UCSD-AML1 (cell line): ENCODE data around the gene CD5L.

Experiments used
- DNase-seq: peaks from one replicate; lab custom pipeline; 2025; ENCODE audit not compliant: unreplicated experiment; lab: John Stamatoyannopoulos, UW

CD5L gene

GRCh38 chr1:157841708-157842107, at the start of gene CD5L:
Gene CD5L (minus strand): TSS chr1:157841808. CDS start chr1:157841701, 107 bp downstream.
- no peak for DNase-seq

DNA sequence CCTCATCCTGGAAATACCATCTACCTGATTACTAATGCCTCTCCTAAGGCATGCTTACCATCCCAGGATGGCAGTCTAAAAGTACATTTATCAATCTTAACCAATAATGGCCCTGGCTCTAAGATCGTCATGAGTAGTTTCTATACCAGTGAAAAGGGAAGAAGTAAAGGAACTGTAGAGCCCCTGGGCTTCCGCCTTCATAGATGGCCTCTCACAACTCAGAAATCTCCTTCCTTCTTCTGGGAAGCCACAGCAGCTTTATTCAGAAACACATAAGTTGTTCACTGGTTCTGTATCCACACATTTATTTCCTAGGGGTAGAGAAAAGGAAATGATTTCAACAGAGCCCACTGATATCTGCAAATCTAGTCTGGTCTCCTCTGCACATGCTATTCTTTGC, 41.0 kb upstream of the CD5L start:
- DNase-seq = no peak

DNA sequence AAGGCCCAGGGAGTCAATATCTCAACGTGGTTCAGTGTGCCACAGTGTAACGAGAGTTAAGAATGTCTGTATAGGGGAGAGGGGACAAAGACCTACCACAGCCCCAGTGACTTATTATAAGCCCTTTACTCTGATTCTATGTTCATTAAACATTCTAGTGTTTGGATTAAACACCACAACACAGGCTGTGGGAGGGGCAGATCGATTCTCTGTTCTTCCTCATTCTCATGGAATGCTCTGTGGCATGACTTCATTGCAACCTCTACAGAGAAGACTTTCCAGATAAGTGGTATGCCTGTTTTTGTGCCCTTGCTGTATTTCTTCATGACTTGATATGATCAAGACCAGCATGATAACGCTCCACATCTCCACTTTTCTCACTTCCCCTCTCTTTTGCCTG, 39.0 kb upstream of the CD5L start:
- no peak for DNase-seq

DNA sequence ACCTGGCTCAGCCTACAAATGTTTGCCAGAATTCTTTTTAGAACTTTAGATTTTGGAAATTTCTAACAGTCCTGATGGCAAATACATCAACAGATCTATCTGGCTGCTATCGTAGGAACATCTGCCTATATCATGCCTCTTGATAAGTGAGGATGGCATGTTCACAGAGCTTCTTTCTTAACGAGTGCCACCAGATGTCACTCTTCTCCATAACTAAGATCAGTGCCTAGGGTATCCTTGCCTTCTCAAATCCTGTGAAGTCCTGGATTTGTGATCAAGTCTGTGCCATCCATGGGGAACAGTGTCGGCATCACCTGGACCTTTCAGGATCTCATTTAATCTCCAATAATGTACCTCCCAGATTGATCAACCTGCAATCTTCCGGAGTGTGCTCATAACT, 36.5 kb upstream of the CD5L start:
- DNase-seq = no peak

- DNase-seq = no peak
These were observed 28.9 kb upstream of the CD5L start for GRCh38 chr1:157870490-157870889.

- no peak for DNase-seq
These were observed 27.0 kb upstream of the CD5L start for GRCh38 chr1:157868654-157869053.

DNA sequence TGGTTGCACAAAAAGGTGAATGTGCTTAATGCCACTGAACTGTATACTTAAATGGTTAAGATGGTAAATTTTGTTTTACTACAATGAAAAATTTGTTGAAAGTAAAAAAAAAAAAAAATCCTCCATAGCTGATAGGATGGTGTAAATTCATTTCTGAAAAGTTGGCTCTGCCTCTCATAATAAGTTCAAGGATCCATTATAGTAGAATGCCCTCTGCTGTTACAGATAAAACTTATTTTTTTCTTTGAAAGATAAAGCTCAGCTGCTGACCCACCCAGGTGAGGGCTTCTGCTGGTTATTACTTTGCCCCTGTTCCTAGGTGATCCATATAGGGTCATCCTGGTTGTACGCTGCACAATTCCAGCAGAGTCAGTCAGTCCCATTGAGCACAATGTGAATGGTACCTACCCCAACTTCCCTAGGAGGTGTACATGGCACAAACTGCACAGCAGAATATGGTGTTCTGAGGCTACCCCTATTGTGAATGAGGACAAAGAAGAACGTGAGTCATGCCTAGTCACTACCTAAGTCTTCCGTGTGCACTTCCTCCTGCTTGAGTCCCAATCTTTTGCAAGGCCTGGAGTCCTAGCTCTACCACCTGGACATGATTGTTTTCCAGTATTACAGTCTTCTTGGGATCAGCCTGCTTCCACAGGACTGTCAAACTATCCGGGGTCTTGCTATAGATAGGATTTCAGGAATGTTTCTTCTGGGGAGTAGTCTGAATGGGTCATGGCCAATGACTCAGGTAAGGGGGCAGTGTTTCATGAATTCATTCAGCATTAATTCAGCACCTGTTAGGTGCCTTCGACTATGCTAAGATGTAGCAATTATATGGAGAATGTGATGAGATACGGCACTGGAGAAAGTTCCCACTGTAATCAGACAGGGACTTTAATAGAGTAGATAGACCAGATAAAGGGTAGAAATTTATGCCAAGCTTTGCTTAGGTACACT, 20.8 kb upstream of the CD5L start:
- DNase-seq = no peak

- no peak for DNase-seq
These were observed 14.9 kb upstream of the CD5L start for GRCh38 chr1:157856538-157856937.

DNA sequence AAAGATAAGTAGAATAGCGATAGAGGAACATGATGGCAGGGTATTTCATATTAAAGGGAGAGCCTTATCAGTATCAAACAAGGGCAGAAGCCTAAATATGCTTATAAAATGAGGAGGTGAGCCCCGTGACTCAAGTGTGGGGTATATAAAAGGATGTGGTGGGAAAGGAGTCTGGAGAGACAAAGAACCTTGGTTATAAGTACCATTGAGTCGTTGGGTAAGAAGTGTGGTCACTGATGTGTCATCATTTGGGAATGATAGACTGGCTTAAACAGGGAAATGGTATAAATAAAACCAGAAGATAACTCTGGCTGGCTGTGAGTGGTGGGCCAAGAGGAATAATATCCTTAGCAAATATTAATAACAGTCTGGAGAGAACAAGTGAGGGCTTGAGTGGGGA, 10.9 kb upstream of the CD5L start:
- no peak for DNase-seq

GRCh38 chr1:157849229-157849875, 7.7 kb upstream of the CD5L start:
- no peak for DNase-seq

DNA sequence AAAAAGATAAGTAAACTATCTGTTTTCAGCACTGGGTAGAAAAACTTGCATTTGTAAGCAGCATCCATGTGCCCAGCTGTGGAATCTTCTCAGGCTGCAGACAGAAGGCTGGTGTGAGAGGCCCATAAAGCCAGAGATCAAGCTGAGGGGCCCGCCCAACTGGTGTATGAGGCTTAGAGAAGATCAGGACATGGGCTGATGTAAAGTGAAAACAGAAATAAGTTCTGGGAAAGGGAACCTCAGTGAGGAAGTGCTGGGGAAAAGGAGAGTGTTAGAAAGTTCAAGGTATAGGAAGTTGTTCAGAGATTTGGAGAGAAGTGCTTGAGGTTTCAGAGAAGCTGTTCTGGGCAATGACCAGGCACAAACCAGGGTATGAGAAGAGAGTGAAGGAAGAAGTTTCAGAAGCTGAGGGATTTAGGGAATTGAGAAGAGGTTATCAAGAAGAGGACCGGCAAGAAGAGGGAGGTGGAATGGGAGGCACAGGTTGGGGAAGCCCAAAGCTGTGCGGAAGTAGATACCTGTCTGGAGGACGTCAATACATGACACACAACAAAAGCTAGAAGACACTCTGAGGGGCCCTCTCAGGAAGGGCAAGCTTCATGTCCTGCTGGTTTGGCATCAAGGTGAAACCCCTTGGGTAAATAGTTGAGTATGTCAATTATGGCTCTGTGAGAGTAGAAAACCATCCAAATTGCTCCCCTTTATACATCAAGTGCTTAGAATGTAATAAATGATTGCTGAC, 2.7 kb upstream of the CD5L start:
- DNase-seq = no peak

DNA sequence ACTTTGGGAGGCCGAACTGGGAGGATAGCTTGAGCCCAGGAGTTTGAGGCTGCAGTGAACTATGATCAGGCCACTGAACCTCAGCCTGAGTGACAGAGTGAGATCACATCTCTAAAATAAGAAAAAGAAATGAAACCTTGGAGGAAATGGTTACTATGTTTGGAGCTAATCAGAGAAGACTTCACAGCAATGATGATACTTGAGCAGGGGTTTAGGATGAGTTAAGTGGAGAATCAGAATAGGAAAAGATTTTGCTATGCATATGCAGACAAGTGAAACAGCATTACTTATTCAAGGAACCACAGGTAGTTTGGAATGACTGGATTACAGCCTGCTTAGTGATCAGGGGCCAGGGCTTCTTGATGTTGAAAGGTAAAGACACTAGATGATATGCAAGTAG, 1.3 kb upstream of the CD5L start:
- DNase-seq = no peak

DNA sequence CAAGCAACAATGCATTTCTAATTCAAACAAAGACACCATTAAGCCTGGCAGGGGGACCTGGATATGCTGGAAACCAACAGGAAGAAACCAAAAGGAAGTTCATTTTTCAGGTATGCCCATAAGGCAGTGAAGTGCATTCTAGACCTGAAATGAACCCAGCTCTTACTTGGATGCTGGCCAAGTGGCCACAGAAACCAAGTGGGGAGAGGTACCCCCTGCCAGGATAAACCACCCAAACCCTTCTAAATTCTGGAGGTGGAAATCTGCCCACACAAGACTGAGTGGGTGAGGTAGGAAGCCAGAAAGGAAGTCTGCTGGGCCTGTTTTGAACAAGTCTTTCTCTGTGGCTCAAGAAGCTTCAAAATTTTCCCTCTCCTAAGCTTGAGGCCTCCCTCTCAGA, 2.6 kb downstream of the CD5L start:
- no peak for DNase-seq

DNA sequence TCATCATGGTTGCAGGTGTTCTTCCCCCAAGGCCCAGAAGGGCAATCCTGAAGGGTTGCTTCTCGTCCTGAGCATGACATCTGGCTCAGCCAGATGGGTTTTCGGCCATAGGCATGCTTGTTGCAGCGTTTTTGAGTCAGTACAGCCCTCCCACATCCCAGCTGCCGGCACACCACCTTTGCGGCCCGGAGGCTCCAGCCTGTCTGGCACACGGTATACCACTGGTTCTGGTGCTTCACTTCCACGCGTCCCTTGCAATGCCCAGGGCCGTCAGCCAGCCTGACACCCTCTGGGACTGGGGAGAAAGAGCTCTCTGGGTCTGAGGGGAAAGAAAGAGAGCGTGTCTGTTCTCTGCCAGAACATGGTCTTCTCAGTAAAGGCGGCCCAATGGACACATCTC, 7.2 kb downstream of the CD5L start:
- DNase-seq = no peak

DNA sequence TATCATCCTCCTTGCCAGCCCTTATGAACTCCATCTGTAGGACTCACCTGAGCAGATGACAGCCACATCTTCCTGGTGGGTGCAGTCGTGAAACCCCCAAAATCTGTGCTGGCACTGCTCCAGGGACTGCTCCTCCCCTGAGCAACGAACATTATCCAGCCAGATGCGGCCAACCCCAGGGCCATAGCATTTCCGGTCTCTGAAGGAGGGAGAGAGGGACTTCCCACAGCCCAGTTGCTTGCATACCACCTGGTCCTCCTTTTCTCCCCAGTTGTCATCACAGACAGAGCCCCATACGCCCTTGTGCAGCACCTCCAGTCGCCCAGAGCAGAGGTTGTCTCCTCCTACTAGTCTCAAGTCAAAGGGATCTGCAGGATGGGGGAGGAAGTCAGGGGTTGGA, 8.5 kb downstream of the CD5L start:
- no peak for DNase-seq

- no peak for DNase-seq
These were observed 9.5 kb downstream of the CD5L start for GRCh38 chr1:157831968-157832626.

DNA sequence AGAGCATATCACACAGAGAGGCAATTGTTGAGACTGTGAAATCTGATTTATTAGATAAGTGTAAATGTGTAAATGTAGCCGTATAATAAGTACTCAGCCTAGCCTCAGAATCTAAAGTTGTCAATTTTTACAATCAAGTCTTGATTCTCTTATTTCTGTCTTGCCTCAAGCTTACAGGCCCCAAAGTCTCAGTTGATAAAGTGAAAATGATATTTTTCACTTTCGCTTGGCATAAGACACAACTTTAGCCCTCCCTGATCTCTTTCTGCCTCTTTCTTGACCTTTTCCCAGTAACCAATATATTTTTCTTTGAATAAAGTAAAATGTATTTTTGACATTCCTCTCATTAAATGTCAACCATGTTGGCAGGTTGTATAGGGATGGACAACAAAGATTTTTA, 10.7 kb downstream of the CD5L start:
- no peak for DNase-seq

- no peak for DNase-seq
These were observed 11.9 kb downstream of the CD5L start for GRCh38 chr1:157829711-157830110.

- DNase-seq = no peak
These were observed 12.4 kb downstream of the CD5L start for GRCh38 chr1:157829210-157829609.

- DNase-seq = no peak
These were observed 21.3 kb downstream of the CD5L start for GRCh38 chr1:157820299-157820698.

DNA sequence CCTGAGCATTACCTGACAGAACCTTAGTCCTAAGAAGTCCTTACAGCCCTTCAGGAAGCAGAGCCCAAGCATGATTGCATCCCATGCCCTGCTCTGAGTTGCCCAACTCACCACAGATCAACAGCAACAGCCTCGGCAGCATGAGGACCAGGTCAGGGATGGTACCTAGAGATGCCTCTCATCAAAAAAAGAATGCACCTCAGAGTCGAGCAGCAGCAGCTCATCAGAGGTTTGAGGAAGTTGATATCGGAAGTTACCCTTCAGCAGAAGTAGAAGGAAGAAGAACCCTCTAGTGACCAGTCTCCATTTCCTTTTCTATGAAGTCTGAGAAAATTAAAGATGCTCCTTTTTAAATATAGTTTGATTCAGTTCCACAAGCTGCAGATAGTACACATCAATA, 21.7 kb downstream of the CD5L start, which contains the start of gene FCRL1:
Gene FCRL1, minus strand, starts transcription at position 225 of the 400 bp plus-strand sequence. Its CDS starts 83 bp downstream, at position 142.
- no peak for DNase-seq
